T-helper 2 cell (primary cell): ENCODE results near the gene SCO2.

Experiments used
- DNase-seq, 5 experiments: peaks; one replicate each; pipeline versions ENCODE4 v3.0.0 to v3.0.0-alpha.2; 2012 to 2022

Gene SCO2

GRCh38 chr22:50490531-50491308 is 34.7 kb downstream of the SCO2 start:
- DNase-seq, result no peak

- DNase-seq, result no peak
Observed at GRCh38 chr22:50489363-50490243, 35.8 kb downstream of the SCO2 start.

- no peak for DNase-seq
Observed at GRCh38 chr22:50488886-50489285, 36.5 kb downstream of the SCO2 start.

GRCh38 chr22:50488006-50488677 is 37.3 kb downstream of the SCO2 start:
- no peak for DNase-seq

- no peak for DNase-seq
Observed at GRCh38 chr22:50487290-50488005, 38.0 kb downstream of the SCO2 start.

GRCh38 chr22:50486561-50487289 is 38.7 kb downstream of the SCO2 start, which contains the start of gene MIOX:
TSS of gene MIOX (plus strand) at chr22:50486859. CDS start at chr22:50486898, 39 bp downstream.
- DNase-seq, result no peak

GRCh38 chr22:50485221-50486131 is 39.9 kb downstream of the SCO2 start:
- DNase-seq, result no peak

- DNase-seq, result peak in 1 of 5 experiments; percentile 3
Observed at GRCh38 chr22:50483977-50484853, 41.2 kb downstream of the SCO2 start.

GRCh38 chr22:50483556-50483955 is 41.8 kb downstream of the SCO2 start:
- DNase-seq, result no peak

- no peak for DNase-seq
Observed at GRCh38 chr22:50483106-50483505, 42.3 kb downstream of the SCO2 start.

- DNase-seq, result no peak
Observed at GRCh38 chr22:50482107-50483074, 43.0 kb downstream of the SCO2 start.

GRCh38 chr22:50481440-50482106 is 43.8 kb downstream of the SCO2 start, which contains the start of gene ADM2:
TSS of gene ADM2 (plus strand) at chr22:50481543. CDS start at chr22:50481848, 305 bp downstream.
- DNase-seq, result peak; percentile 48 to 64 (median 55)

- DNase-seq, result no peak
Observed at GRCh38 chr22:50481045-50481439, 44.4 kb downstream of the SCO2 start.

GRCh38 chr22:50479721-50480120 is 45.7 kb downstream of the SCO2 start:
- DNase-seq, result no peak

- DNase-seq, result no peak
Observed at GRCh38 chr22:50477923-50478322, 47.5 kb downstream of the SCO2 start.

GRCh38 chr22:50476868-50477267 is 48.5 kb downstream of the SCO2 start:
- no peak for DNase-seq

GRCh38 chr22:50475652-50476002 is 49.8 kb downstream of the SCO2 start:
- no peak for DNase-seq
